HepG2 (cell line): ENCODE results near the gene C1orf141. TPM values are rescaled to one million over a fixed set of nuclear protein-coding genes. Genes with fewer than 3 reads are reported as not detected.

Experiments used
- ATAC-seq: fragments of 200-7000 bp; cut with Tn5 transposase; 3 replicates; pipeline ENCODE4 v1.9.1; 2020; ENCODE audit warnings: mild to moderate bottlenecking, moderate library complexity
- BruUV-seq: library from RNA; stranded (reverse); fragments of 400-500 nt; replicated peaks from 2 replicates; lab custom pipeline; 2021; lab: Mats Ljungman, UMichigan
- CTCF ChIA-PET: fragments of 300-600 bp; formaldehyde crosslinking; extraction: SDS; loops from one replicate; lab custom pipeline; 2021; ENCODE audit warnings: low total read pairs, inconsistent platforms, low intra/inter-chr PET ratio; lab: Yijun Ruan, JAX
- POLR2A ChIA-PET: fragments of 350-600 bp; sonication (Branson Sonifier 250); formaldehyde crosslinking; loops from one replicate; lab custom pipeline; 2020; ENCODE audit warnings: antibody characterized with exemption, inconsistent platforms; lab: Yijun Ruan, JAX
- DNase-seq: peaks from one replicate; pipeline ENCODE4 v3.0.0-alpha.2; 2015; ENCODE audit warnings: low spot score
- FAIRE-seq: peaks from 3 replicates; lab custom pipeline; 2011; peaks lifted over from hg19 to GRCh38; lab: Jason Lieb, UNC
- H2AFZ ChIP-seq: one replicate; pipeline ENCODE4 v1.6.1; 2011; ENCODE audit warnings: low read length, inconsistent platforms
- H3K27ac ChIP-seq: fragments of 300-600 bp; 3 replicates; pipeline ENCODE4 v1.8.0; 2011; ENCODE audit warnings: mixed run types, mild to moderate bottlenecking, mixed read lengths, low read length, inconsistent platforms; ENCODE audit not compliant: insufficient read depth; ENCODE audit errors: extremely low read length
- H3K27me3 ChIP-seq, 2 experiments: fragments of 200-600 bp in 1 of 2; 2 replicates in 1 of 2; 3 replicates in 1 of 2; pipeline versions ENCODE4 v1.6.0 to v1.8.0; 2011; ENCODE audit warnings: low read length in 2 of 2, mild to moderate bottlenecking in 2 of 2, moderate library complexity in 2 of 2, inconsistent platforms in 1 of 2; ENCODE audit not compliant: insufficient read depth in 2 of 2, control insufficient read depth in 1 of 2
- H3K36me3 ChIP-seq, 2 experiments: fragments of 200-600 bp in 1 of 2; replicated peaks in 1 of 2; 2 replicates in 1 of 2; 3 replicates in 1 of 2; pipeline versions ENCODE4 v1.5.1 to v1.8.0; 2011; ENCODE audit warnings: low read length in 2 of 2, inconsistent platforms in 1 of 2; ENCODE audit not compliant: insufficient read depth in 2 of 2, control insufficient read depth in 1 of 2
- H3K4me1 ChIP-seq: 2 replicates; pipeline ENCODE4 v1.5.1; 2012; ENCODE audit warnings: low read length, inconsistent platforms; ENCODE audit not compliant: insufficient read depth
- H3K4me2 ChIP-seq: 2 replicates; pipeline ENCODE4 v1.6.0; 2011; ENCODE audit warnings: low read depth, low read length, inconsistent platforms
- H3K4me3 ChIP-seq, 3 experiments: fragments of 200-600 bp in 1 of 3; sonication (generic), shearing (Covaris generic) in 1 of 3; replicated peaks in 1 of 3; 2 replicates each; pipeline ENCODE4 v1.5.1; 2011 to 2016; ENCODE audit warnings: low read length in 3 of 3, inconsistent platforms in 2 of 3, low read depth in 2 of 3, mild to moderate bottlenecking in 2 of 3, control low read depth in 1 of 3, mixed read lengths in 1 of 3; ENCODE audit not compliant: insufficient read depth in 1 of 3
- H3K79me2 ChIP-seq: one replicate; pipeline ENCODE4 v1.6.1; 2011; ENCODE audit warnings: low read length, inconsistent platforms; ENCODE audit not compliant: insufficient read depth
- H3K9ac ChIP-seq: 2 replicates; pipeline ENCODE4 v1.6.0; 2011; ENCODE audit warnings: mild to moderate bottlenecking, low read depth, low read length, inconsistent platforms; ENCODE audit not compliant: insufficient read depth
- H3K9me3 ChIP-seq: 2 replicates; pipeline ENCODE4 v1.5.1; 2012; ENCODE audit warnings: mild to moderate bottlenecking, low read length
- H4K20me1 ChIP-seq: 2 replicates; pipeline ENCODE4 v1.6.0; 2011; ENCODE audit warnings: inconsistent platforms, mild to moderate bottlenecking, low read length, moderate library complexity; ENCODE audit not compliant: insufficient read depth
- EP300 ChIP-seq, 3 experiments: sonication (generic) in 1 of 3; formaldehyde crosslinking in 1 of 3; IDR thresholded peaks; 2 replicates each; pipeline versions ENCODE4 v1.5.1 to v1.6.1; 2011 to 2020; ENCODE audit warnings: low read depth in 2 of 3, low read length in 2 of 3, borderline replicate concordance in 1 of 3, improper control_type of control experiment in 1 of 3, mild to moderate bottlenecking in 1 of 3, missing genetic modification reagents in 1 of 3, moderate library complexity in 1 of 3
- FOXO1 ChIP-seq: sonication (generic); formaldehyde crosslinking; IDR thresholded peaks from 2 replicates; pipeline ENCODE4 v1.4.0; 2020; ENCODE audit warnings: missing genetic modification reagents
- FOXP1 ChIP-seq, 2 experiments: fragments of 450-650 bp in 1 of 2; IDR thresholded peaks; 2 replicates each; pipeline ENCODE4 v1.6.1; 2017 to 2018; ENCODE audit warnings: antibody characterized with exemption in 1 of 2
- ISX ChIP-seq: sonication (generic); formaldehyde crosslinking; conservative IDR thresholded peaks from 2 replicates; pipeline ENCODE4 v1.5.0; 2020; ENCODE audit warnings: missing genetic modification reagents
- PHF21A ChIP-seq: sonication (generic); formaldehyde crosslinking; IDR thresholded peaks from 2 replicates; pipeline ENCODE4 v1.5.0; 2020; ENCODE audit warnings: mild to moderate bottlenecking, missing genetic modification reagents
- SP5 ChIP-seq: IDR thresholded peaks from 2 replicates; pipeline ENCODE4 v1.6.1; 2016; ENCODE audit warnings: low read depth, borderline replicate concordance
- TAF1 ChIP-seq: sonication (generic); formaldehyde crosslinking; IDR thresholded peaks from 2 replicates; pipeline ENCODE4 v1.4.0; 2020; ENCODE audit warnings: missing genetic modification reagents
- ZBTB21 ChIP-seq: sonication (generic); formaldehyde crosslinking; IDR thresholded peaks from 2 replicates; pipeline ENCODE4 v1.4.0; 2020; ENCODE audit warnings: missing genetic modification reagents
- ZC3H4 ChIP-seq: sonication (generic); formaldehyde crosslinking; IDR thresholded peaks from 2 replicates; pipeline ENCODE4 v1.4.0; 2020; ENCODE audit warnings: missing genetic modification reagents, borderline replicate concordance
- ZNF101 ChIP-seq: sonication (generic); formaldehyde crosslinking; IDR thresholded peaks from 2 replicates; pipeline ENCODE4 v1.4.0; 2020; ENCODE audit warnings: mild to moderate bottlenecking, low read depth, missing genetic modification reagents, borderline replicate concordance
- ZNF3 ChIP-seq: IDR thresholded peaks from 2 replicates; pipeline ENCODE4 v1.7.0; 2017; ENCODE audit warnings: inconsistent platforms
- ZNF766 ChIP-seq: sonication (generic); formaldehyde crosslinking; IDR thresholded peaks from 2 replicates; pipeline ENCODE4 v1.5.0; 2020; ENCODE audit warnings: missing genetic modification reagents, borderline replicate concordance
- WGBS: methylation state at CpG from one replicate; pipeline ENCODE4 v1.1.6; 2017; ENCODE audit warnings: low lambda C conversion rate; 5-methylcytosine and 5-hydroxymethylcytosine counted together
- in situ Hi-C: cut with HindIII; loops from 2 replicates; pipeline ENCODE4 v1.10.0; 2017; ENCODE audit warnings: low pct_unique_long_range_greater_than_20kb; ENCODE audit not compliant: extremely low pct_ligation_motif_present
- intact Hi-C: fragments of 100-400 bp; cut with micrococcal nuclease; formaldehyde crosslinking; loops from one replicate; pipeline ENCODE4 v1.10.0; 2022; ENCODE audit not compliant: unreplicated experiment
- polyA plus RNA-seq, 8 experiments: library from polyadenylated mRNA; depleted of rRNA in 3 of 8; stranded (reverse) in 7 of 8; unstranded in 1 of 8; fragments of >200 nt; fragmentation: Illumina TruSeq in 4 of 8; extraction: Trizol in 4 of 8; gene quantifications; 2 replicates each; pipeline versions ENCODE4 v1.2.1 to v1.2.3, GENCODE V29; 2011 to 2016; ENCODE audit warnings: low read depth in 4 of 8, missing spikeins in 1 of 8, mixed read lengths in 1 of 8; ENCODE audit not compliant: insufficient read depth in 1 of 8
- total RNA-seq, 5 experiments: library from RNA; depleted of rRNA; stranded (reverse); fragments of >200 nt; fragmentation: Illumina TruSeq; extraction: Trizol; gene quantifications; 2 replicates each; pipeline ENCODE4 v1.2.3, GENCODE V29; 2016; ENCODE audit warnings: low read depth in 1 of 5
- TF ChIP-seq, protein P1 (sequence below): sonication (generic); formaldehyde crosslinking; IDR thresholded peaks from 2 replicates; pipeline ENCODE4 v1.5.0; 2020; ENCODE audit warnings: missing genetic modification reagents
- TF ChIP-seq, protein P2 (sequence below): sonication (generic); formaldehyde crosslinking; IDR thresholded peaks from 2 replicates; pipeline ENCODE4 v1.5.1; 2020; ENCODE audit warnings: missing genetic modification reagents, mild to moderate bottlenecking, borderline replicate concordance
- TF ChIP-seq, protein P3 (sequence below): sonication (generic); formaldehyde crosslinking; IDR thresholded peaks from 2 replicates; pipeline ENCODE4 v1.4.0; 2020; ENCODE audit warnings: mild to moderate bottlenecking, missing genetic modification reagents
- TF ChIP-seq, protein P4 (sequence below): IDR thresholded peaks from 2 replicates; pipeline ENCODE4 v1.6.1; 2016; ENCODE audit warnings: low read depth, borderline replicate concordance

C1orf141 gene
- total and polyA plus RNA-seq, 2 of the 13 experiments (the other 11 are each of a cell fraction or from before 2014, with no cell fraction given): not detected

DNA sequence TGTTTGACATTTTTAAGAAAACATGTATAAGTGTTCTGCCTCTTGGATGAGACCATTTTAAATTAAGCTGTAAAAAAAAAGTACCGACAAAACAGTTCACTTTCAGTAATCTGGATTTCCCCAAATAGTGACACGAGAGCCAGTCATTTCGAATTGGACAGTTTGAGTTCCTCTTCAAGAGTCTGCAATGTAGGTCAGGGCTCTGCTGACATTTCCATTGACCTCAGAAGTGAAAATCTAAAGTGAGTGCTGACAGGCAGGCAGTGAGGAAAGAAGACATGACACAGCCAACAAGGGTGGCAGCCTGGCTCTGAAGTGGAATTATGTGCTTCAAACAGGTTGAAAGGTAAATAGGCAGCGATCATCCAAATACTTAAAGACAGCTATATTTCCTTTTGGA lies 31.4 kb upstream of the C1orf141 start, which contains the start of gene IL23R:
Gene IL23R, plus strand, starts transcription at position 259 of the 400 bp plus-strand sequence. CDS start 1,667 bp downstream, outside the sequence.
- BruUV-seq: no TSS peak
- H2AFZ ChIP-seq: no peak within 1 kb of the TSS
- POLR2A ChIA-PET: no interaction called here
- no peak within 1 kb of the TSS for H3K4me3 ChIP-seq
- no peak within 1 kb of the TSS for H3K4me2 ChIP-seq
- H3K79me2 ChIP-seq: no peaks in the 10 kb centered on the region
- WGBS: 14% methylated on average over 4 of the region's 4 CpGs
- in situ Hi-C loops: no loop called here
- ATAC-seq (no peak), FAIRE-seq (no peak)
- no peak within 1 kb of the TSS for H3K27ac ChIP-seq
- H3K9me3 ChIP-seq: no peaks in the 10 kb centered on the region
- no peaks in the 10 kb centered on the region; a peak in 1 of 5 replicates for H3K27me3 ChIP-seq
- H3K36me3 ChIP-seq: no peaks in the 10 kb centered on the region
- TF ChIP-seq ZC3H4 (CRISPR knock-in tag) (no peak), EP300 (IDR thresholded peaks at IDR 0.05; ENCODE audit: low read depth in 2 of 2, low read length in 2 of 2) (no peak), EP300 (CRISPR knock-in tag; IDR thresholded peaks at IDR 0.05; ENCODE audit: borderline replicate concordance) (no peak), ZNF3 (CRISPR knock-in tag) (no peak), ZBTB21 (CRISPR knock-in tag) (no peak), FOXO1 (CRISPR knock-in tag) (no peak), ZNF101 (no peak)
- TF ChIP-seq, protein P1, sequence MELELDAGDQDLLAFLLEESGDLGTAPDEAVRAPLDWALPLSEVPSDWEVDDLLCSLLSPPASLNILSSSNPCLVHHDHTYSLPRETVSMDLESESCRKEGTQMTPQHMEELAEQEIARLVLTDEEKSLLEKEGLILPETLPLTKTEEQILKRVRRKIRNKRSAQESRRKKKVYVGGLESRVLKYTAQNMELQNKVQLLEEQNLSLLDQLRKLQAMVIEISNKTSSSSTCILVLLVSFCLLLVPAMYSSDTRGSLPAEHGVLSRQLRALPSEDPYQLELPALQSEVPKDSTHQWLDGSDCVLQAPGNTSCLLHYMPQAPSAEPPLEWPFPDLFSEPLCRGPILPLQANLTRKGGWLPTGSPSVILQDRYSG (CRISPR knock-in tag): no peak
- TF ChIP-seq, all 625 proteins: peak for 0
- H4K20me1 ChIP-seq: no peaks in the 10 kb centered on the region
- H3K4me1 ChIP-seq: peaks cover 25% of the 10 kb centered on the region
- CTCF ChIA-PET: no interaction called here
- no peak within 1 kb of the TSS for H3K9ac ChIP-seq
- intact Hi-C loops: no loop called here
- no peak for DNase-seq

DNA sequence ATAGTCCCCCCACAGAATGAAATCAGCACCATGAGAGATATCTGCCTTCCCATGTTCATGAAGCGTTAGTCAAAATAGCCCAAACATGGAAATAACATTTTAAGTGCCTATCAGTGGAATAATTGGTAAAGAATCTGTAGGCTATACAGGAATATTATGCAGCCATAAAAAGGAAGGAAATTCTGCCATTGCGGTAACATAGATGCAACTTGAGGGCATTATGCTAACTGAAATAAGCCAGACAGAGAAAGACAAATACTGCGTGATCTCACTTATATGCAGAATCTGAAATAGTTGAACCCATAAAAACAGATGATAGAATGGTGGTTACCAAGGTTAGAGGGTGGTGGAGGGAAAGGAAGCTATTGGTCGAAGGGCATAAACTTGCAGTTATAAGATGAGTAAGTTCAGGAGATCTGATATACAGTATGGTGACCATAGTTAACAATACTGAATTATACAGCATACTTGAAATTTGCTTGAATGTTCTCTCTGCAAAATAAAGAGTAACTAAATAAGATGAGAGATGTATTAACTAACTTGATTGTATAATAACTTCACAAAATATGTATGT lies 30.8 kb upstream of the C1orf141 start:
- ChIA-PET CTCF (no interaction called here), POLR2A (no interaction called here)
- in situ Hi-C loops: no loop called here
- WGBS: 67% methylated on average over 4 of the region's 4 CpGs
- Histone ChIP-seq H3K27ac (no peak overlapping the region), H3K9me3 (no peaks in the 10 kb centered on the region), H3K4me2 (no peak overlapping the region), H3K27me3 (no peaks in the 10 kb centered on the region; a peak in 1 of 5 replicates), H3K4me1 (peaks cover 18% of the 10 kb centered on the region), H3K79me2 (no peaks in the 10 kb centered on the region), H2AFZ (no peak overlapping the region), H3K36me3 (no peaks in the 10 kb centered on the region), H3K4me3 (no peak overlapping the region), H4K20me1 (no peaks in the 10 kb centered on the region), H3K9ac (no peak overlapping the region)
- intact Hi-C loops: no loop called here
- no peak for FAIRE-seq
- ATAC-seq: no peak
- BruUV-seq: no TSS peak
- DNase-seq: no peak
- TF ChIP-seq, protein P2, sequence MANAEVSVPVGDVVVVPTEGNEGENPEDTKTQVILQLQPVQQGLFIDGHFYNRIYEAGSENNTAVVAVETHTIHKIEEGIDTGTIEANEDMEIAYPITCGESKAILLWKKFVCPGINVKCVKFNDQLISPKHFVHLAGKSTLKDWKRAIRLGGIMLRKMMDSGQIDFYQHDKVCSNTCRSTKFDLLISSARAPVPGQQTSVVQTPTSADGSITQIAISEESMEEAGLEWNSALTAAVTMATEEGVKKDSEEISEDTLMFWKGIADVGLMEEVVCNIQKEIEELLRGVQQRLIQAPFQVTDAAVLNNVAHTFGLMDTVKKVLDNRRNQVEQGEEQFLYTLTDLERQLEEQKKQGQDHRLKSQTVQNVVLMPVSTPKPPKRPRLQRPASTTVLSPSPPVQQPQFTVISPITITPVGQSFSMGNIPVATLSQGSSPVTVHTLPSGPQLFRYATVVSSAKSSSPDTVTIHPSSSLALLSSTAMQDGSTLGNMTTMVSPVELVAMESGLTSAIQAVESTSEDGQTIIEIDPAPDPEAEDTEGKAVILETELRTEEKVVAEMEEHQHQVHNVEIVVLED (CRISPR knock-in tag): no peak
- TF ChIP-seq FOXP1 (IDR thresholded peaks at IDR 0.05): no peak
- TF ChIP-seq FOXP1 (CRISPR knock-in tag; IDR thresholded peaks at IDR 0.05): no peak
- no peak for TF ChIP-seq TAF1 (CRISPR knock-in tag)
- no peak for TF ChIP-seq SP5 (CRISPR knock-in tag)
- TF ChIP-seq PHF21A (CRISPR knock-in tag): no peak
- TF ChIP-seq ISX (CRISPR knock-in tag): no peak
- TF ChIP-seq ZNF766 (CRISPR knock-in tag): no peak
- TF ChIP-seq, protein P3, sequence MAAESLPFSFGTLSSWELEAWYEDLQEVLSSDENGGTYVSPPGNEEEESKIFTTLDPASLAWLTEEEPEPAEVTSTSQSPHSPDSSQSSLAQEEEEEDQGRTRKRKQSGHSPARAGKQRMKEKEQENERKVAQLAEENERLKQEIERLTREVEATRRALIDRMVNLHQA (CRISPR knock-in tag): no peak
- TF ChIP-seq, protein P4, sequence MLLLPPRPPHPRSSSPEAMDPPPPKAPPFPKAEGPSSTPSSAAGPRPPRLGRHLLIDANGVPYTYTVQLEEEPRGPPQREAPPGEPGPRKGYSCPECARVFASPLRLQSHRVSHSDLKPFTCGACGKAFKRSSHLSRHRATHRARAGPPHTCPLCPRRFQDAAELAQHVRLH (CRISPR knock-in tag): no peak
